GM12878 (cell line): ENCODE results near the gene ARID4B. TPM values are rescaled to one million over a fixed set of nuclear protein-coding genes. Genes with fewer than 3 reads are reported as not detected.

Source experiments
- ATF7 ChIP-seq: fragments of 450-650 bp; IDR thresholded peaks from 2 replicates; pipeline ENCODE4 v1.6.1; 2016; ENCODE audit warnings: low read depth, mild to moderate bottlenecking
- BMI1 ChIP-seq: fragments of 450-650 bp; IDR thresholded peaks from 2 replicates; pipeline ENCODE4 v1.6.1; 2016; ENCODE audit warnings: mild to moderate bottlenecking, moderate library complexity, borderline replicate concordance
- CBFB ChIP-seq: IDR thresholded peaks from 2 replicates; pipeline ENCODE4 v1.6.1; 2016; ENCODE audit warnings: antibody characterized with exemption, low read depth
- EZH2 ChIP-seq: IDR thresholded peaks from 2 replicates; pipeline ENCODE4 v1.6.1; 2012; ENCODE audit warnings: low read depth, mild to moderate bottlenecking, control low read depth, inconsistent platforms, low read length, borderline replicate concordance; ENCODE audit not compliant: control insufficient read depth
- FOXK2 ChIP-seq: fragments of 450-650 bp; IDR thresholded peaks from 2 replicates; pipeline ENCODE4 v1.6.1; 2017; ENCODE audit warnings: mild to moderate bottlenecking, moderate library complexity
- GATAD2B ChIP-seq: fragments of 450-650 bp; conservative IDR thresholded peaks from 2 replicates; pipeline ENCODE4 v1.6.1; 2017; ENCODE audit warnings: low read depth, mild to moderate bottlenecking, moderate library complexity
- HDGF ChIP-seq: fragments of 450-650 bp; IDR thresholded peaks from 2 replicates; pipeline ENCODE4 v1.6.1; 2016; ENCODE audit warnings: antibody characterized with exemption
- KAT2A ChIP-seq: conservative IDR thresholded peaks from 2 replicates; pipeline ENCODE4 v1.6.1; 2011; ENCODE audit warnings: low read depth, low read length; ENCODE audit not compliant: control insufficient read depth
- MTA3 ChIP-seq: IDR thresholded peaks from 2 replicates; pipeline ENCODE4 v1.6.1; 2012; ENCODE audit warnings: low read length, inconsistent platforms, borderline replicate concordance
- NBN ChIP-seq: fragments of 450-650 bp; IDR thresholded peaks from 2 replicates; pipeline ENCODE4 v1.6.1; 2016
- NFIC ChIP-seq: IDR thresholded peaks from 2 replicates; pipeline ENCODE4 v1.6.1; 2012; ENCODE audit warnings: low read depth, mild to moderate bottlenecking, inconsistent platforms, low read length, moderate library complexity
- NR2C2 ChIP-seq: IDR thresholded peaks from 2 replicates; pipeline ENCODE4 v1.6.1; 2011; ENCODE audit warnings: borderline replicate concordance, low read depth; ENCODE audit not compliant: control insufficient read depth, insufficient read length
- POLR2A ChIP-seq: IDR thresholded peaks from 2 replicates; pipeline ENCODE4 v1.6.1; 2011; ENCODE audit warnings: low read depth, mild to moderate bottlenecking, low read length
- RFX5 ChIP-seq: IDR thresholded peaks from 2 replicates; pipeline ENCODE4 v1.6.1; 2011; ENCODE audit warnings: low read depth, low read length, improper control_type of control experiment
- SIX5 ChIP-seq: IDR thresholded peaks from 2 replicates; pipeline ENCODE4 v1.6.1; 2011; ENCODE audit warnings: mild to moderate bottlenecking, low read depth, low read length, moderate library complexity; ENCODE audit not compliant: severe bottlenecking
- SMAD1 ChIP-seq: fragments of 450-650 bp; IDR thresholded peaks from 2 replicates; pipeline ENCODE4 v1.6.1; 2018; ENCODE audit warnings: mild to moderate bottlenecking, low read depth; ENCODE audit not compliant: partially characterized antibody
- SMAD5 ChIP-seq: IDR thresholded peaks from 2 replicates; pipeline ENCODE4 v1.6.1; 2016; ENCODE audit warnings: antibody characterized with exemption, low read depth
- SMARCA5 ChIP-seq: fragments of 450-650 bp; IDR thresholded peaks from 2 replicates; pipeline ENCODE4 v1.6.1; 2017; ENCODE audit warnings: mild to moderate bottlenecking
- SP1 ChIP-seq: IDR thresholded peaks from one replicate; pipeline ENCODE4 v1.6.1; 2011; ENCODE audit warnings: low read depth, low read length
- SPI1 ChIP-seq: IDR thresholded peaks from 2 replicates; pipeline ENCODE4 v1.6.1; 2011; ENCODE audit warnings: low read depth, mild to moderate bottlenecking, low read length, moderate library complexity, borderline replicate concordance; ENCODE audit not compliant: insufficient read depth
- STAT3 ChIP-seq: IDR thresholded peaks from 2 replicates; pipeline ENCODE4 v1.6.1; 2011; ENCODE audit warnings: low read depth, low read length, improper control_type of control experiment
- TARDBP ChIP-seq: IDR thresholded peaks from 2 replicates; pipeline ENCODE4 v1.6.1; 2016; ENCODE audit warnings: borderline replicate concordance
- ZNF217 ChIP-seq: fragments of 450-650 bp; IDR thresholded peaks from 2 replicates; pipeline ENCODE4 v1.6.1; 2017; ENCODE audit warnings: antibody characterized with exemption, mild to moderate bottlenecking
- ZNF24 ChIP-seq: fragments of 450-650 bp; IDR thresholded peaks from 2 replicates; pipeline ENCODE4 v1.6.1; 2017; ENCODE audit warnings: antibody characterized with exemption, mild to moderate bottlenecking
- polyA plus RNA-seq, 11 experiments: library from polyadenylated mRNA; depleted of rRNA in 4 of 11; unstranded in 6 of 11; stranded (reverse) in 5 of 11; fragments of >200 nt; fragmentation: Nextera tagmentation in 4 of 11; fragmentation: Illumina TruSeq in 1 of 11; extraction: Ambion mirVana in 4 of 11; extraction: Trizol in 1 of 11; gene quantifications; 1 replicate in 1 of 11; 2 replicates in 10 of 11; pipeline versions ENCODE4 v1.2.1 to v1.2.3, GENCODE V29; 2011 to 2016; ENCODE audit warnings: inconsistent platforms in 2 of 11, missing spikeins in 2 of 11, low read depth in 1 of 11
- total RNA-seq, 4 experiments: library from RNA; depleted of rRNA in 3 of 4; stranded (reverse); fragments of >200 nt in 3 of 4; fragmentation: Illumina TruSeq in 1 of 4; extraction: Trizol in 1 of 4; gene quantifications; 2 replicates each; pipeline versions ENCODE4 v1.2.1 to v1.2.3, GENCODE V29; 2013 to 2021
- TF ChIP-seq, protein P1 (sequence below): IDR thresholded peaks from 2 replicates; pipeline ENCODE4 v1.6.1; 2011; ENCODE audit warnings: mild to moderate bottlenecking, low read depth, low read length, moderate library complexity; ENCODE audit not compliant: insufficient replicate concordance
- TF ChIP-seq, protein P2 (sequence below): fragments of 450-650 bp; IDR thresholded peaks from 2 replicates; pipeline ENCODE4 v1.6.1; 2017; ENCODE audit warnings: low read depth, mild to moderate bottlenecking, moderate library complexity
- TF ChIP-seq, protein P3 (sequence below): fragments of 450-650 bp; IDR thresholded peaks from 2 replicates; pipeline ENCODE4 v1.6.1; 2017; ENCODE audit warnings: mild to moderate bottlenecking, moderate library complexity

Gene ARID4B
- total and polyA plus RNA-seq, 10 of the 15 experiments (the other 5 are each of a cell fraction or from before 2014, with no cell fraction given) = 13.6 to 39.1 (median 28.0) TPM

DNA sequence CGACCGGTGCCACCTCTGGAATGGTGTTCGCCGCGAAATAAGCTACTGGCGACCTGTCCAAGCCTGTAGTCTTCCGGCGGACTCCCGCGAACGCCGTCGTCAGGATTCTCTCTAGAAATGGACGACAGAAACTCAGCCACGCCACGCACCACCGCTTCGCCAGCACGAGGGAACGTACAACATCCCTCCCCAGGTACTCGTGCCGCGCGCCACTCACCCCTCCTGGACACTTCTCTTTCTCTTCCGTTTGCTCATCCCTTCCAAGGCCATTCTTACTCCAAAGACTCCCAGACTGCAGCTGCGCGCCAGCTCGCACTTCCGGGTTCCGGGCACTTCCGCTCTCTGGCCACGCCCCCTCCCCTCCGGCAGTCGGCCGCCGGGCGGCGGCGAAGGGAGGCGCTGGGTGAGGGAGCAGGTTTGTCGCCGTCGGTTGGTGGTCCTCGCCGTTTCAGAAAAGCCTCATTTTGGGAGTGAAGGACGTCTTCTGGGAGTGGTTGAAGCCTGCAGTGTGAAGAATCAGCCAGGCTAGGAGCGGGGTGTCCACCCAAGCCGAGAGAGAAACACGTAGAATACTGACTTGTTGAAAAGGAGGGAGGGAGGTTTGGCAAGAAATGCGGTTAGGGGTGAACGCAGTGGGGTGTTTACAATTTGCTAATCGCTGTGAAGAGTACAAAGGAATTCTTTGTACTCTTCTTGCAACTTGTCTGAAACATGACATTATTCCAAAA is 166.9 kb downstream of the ARID4B start, which contains the start of gene RBM34 (continued):
- TF ChIP-seq, protein P1, sequence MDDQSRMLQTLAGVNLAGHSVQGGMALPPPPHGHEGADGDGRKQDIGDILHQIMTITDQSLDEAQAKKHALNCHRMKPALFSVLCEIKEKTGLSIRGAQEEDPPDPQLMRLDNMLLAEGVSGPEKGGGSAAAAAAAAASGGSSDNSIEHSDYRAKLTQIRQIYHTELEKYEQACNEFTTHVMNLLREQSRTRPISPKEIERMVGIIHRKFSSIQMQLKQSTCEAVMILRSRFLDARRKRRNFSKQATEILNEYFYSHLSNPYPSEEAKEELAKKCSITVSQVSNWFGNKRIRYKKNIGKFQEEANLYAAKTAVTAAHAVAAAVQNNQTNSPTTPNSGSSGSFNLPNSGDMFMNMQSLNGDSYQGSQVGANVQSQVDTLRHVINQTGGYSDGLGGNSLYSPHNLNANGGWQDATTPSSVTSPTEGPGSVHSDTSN = no peak
- peak; percentile 7; the same call in 1 of the 2 replicates for TF ChIP-seq SMARCA5
- peak; percentile 63 for TF ChIP-seq HDGF
- TF ChIP-seq FOXK2 = peak; percentile 37; the same call in 1 of the 2 replicates
- TF ChIP-seq MTA3 = peak; percentile 29; the same call in 1 of the 2 replicates
- peak; percentile 45; the same call in 1 of the 2 replicates for TF ChIP-seq NFIC
- TF ChIP-seq SP1 = peak; percentile 61
- TF ChIP-seq SIX5 = peak; percentile 8
- no peak; the same call in 1 of the 2 replicates for TF ChIP-seq CBFB
- TF ChIP-seq GATAD2B = peak; percentile 95
- TF ChIP-seq, protein P2, sequence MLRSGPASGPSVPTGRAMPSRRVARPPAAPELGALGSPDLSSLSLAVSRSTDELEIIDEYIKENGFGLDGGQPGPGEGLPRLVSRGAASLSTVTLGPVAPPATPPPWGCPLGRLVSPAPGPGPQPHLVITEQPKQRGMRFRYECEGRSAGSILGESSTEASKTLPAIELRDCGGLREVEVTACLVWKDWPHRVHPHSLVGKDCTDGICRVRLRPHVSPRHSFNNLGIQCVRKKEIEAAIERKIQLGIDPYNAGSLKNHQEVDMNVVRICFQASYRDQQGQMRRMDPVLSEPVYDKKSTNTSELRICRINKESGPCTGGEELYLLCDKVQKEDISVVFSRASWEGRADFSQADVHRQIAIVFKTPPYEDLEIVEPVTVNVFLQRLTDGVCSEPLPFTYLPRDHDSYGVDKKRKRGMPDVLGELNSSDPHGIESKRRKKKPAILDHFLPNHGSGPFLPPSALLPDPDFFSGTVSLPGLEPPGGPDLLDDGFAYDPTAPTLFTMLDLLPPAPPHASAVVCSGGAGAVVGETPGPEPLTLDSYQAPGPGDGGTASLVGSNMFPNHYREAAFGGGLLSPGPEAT = 0 out of 2 replicates have a peak, but pooled peaks have one; percentile 55
- TF ChIP-seq SMAD1 = peak; percentile 81
- no peak for TF ChIP-seq ZNF24
- peak; percentile 95 for TF ChIP-seq SMAD5
- no peak for TF ChIP-seq BMI1
- no peak for TF ChIP-seq KAT2A
- TF ChIP-seq EZH2 = no peak
- no peak for TF ChIP-seq ZNF217
- TF ChIP-seq TARDBP = no peak
- peak; percentile 94 for TF ChIP-seq SPI1
- TF ChIP-seq NBN = peak; percentile 82
- no peak for TF ChIP-seq NR2C2
- 0 out of 2 replicates have a peak, but pooled peaks have one; percentile 10 for TF ChIP-seq STAT3
- no peak for TF ChIP-seq RFX5
- 0 out of 2 replicates have a peak, but pooled peaks have one; percentile 29 for TF ChIP-seq ATF7
- peak; percentile 98 for TF ChIP-seq POLR2A
- TF ChIP-seq, protein P3, sequence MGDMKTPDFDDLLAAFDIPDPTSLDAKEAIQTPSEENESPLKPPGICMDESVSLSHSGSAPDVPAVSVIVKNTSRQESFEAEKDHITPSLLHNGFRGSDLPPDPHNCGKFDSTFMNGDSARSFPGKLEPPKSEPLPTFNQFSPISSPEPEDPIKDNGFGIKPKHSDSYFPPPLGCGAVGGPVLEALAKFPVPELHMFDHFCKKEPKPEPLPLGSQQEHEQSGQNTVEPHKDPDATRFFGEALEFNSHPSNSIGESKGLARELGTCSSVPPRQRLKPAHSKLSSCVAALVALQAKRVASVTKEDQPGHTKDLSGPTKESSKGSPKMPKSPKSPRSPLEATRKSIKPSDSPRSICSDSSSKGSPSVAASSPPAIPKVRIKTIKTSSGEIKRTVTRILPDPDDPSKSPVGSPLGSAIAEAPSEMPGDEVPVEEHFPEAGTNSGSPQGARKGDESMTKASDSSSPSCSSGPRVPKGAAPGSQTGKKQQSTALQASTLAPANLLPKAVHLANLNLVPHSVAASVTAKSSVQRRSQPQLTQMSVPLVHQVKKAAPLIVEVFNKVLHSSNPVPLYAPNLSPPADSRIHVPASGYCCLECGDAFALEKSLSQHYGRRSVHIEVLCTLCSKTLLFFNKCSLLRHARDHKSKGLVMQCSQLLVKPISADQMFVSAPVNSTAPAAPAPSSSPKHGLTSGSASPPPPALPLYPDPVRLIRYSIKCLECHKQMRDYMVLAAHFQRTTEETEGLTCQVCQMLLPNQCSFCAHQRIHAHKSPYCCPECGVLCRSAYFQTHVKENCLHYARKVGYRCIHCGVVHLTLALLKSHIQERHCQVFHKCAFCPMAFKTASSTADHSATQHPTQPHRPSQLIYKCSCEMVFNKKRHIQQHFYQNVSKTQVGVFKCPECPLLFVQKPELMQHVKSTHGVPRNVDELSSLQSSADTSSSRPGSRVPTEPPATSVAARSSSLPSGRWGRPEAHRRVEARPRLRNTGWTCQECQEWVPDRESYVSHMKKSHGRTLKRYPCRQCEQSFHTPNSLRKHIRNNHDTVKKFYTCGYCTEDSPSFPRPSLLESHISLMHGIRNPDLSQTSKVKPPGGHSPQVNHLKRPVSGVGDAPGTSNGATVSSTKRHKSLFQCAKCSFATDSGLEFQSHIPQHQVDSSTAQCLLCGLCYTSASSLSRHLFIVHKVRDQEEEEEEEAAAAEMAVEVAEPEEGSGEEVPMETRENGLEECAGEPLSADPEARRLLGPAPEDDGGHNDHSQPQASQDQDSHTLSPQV = no peak
